H9 (cell line): ENCODE results near the gene DENND1A. TPM values are rescaled to one million over a fixed set of nuclear protein-coding genes. Genes with fewer than 3 reads are reported as not detected.
"Not testable (repeated sequence)": the region's sequence is repeated elsewhere in the genome, so short reads cannot be mapped to it uniquely, and the experiment has no call there.

Experiments
- DNase-seq: peaks from one replicate; pipeline ENCODE4 v3.0.0-alpha.2; 2017
- H2AFZ ChIP-seq: one replicate; pipeline ENCODE4 v1.6.1; 2013; ENCODE audit warnings: mild to moderate bottlenecking, low read length, control low read depth, moderate library complexity
- H2AK5ac ChIP-seq: 2 replicates; pipeline ENCODE4 v1.6.1; 2013; ENCODE audit warnings: low read length, control low read depth, mixed read lengths; ENCODE audit not compliant: insufficient read length
- H2BK120ac ChIP-seq: one replicate; pipeline ENCODE4 v1.6.1; 2013; ENCODE audit warnings: low read depth, mild to moderate bottlenecking, low read length, control low read depth, inconsistent platforms; ENCODE audit not compliant: poor library complexity, severe bottlenecking
- H2BK12ac ChIP-seq: 2 replicates; pipeline ENCODE4 v1.6.1; 2013; ENCODE audit warnings: low read length, control low read depth, mixed read lengths, low read depth; ENCODE audit not compliant: insufficient read length
- H2BK15ac ChIP-seq: 2 replicates; pipeline ENCODE4 v1.6.1; 2013; ENCODE audit warnings: low read depth, low read length, control low read depth
- H2BK20ac ChIP-seq: one replicate; pipeline ENCODE4 v1.6.1; 2013; ENCODE audit warnings: low read depth, mild to moderate bottlenecking, low read length, control low read depth, inconsistent platforms; ENCODE audit not compliant: poor library complexity, severe bottlenecking
- H2BK5ac ChIP-seq: 2 replicates; pipeline ENCODE4 v1.6.1; 2013; ENCODE audit warnings: low read length, control low read depth, mixed read lengths; ENCODE audit not compliant: insufficient read length
- H3K14ac ChIP-seq: 2 replicates; pipeline ENCODE4 v1.6.1; 2013; ENCODE audit warnings: low read length, control low read depth; ENCODE audit not compliant: insufficient read depth
- H3K18ac ChIP-seq: 2 replicates; pipeline ENCODE4 v1.6.1; 2013; ENCODE audit warnings: low read depth, mild to moderate bottlenecking, mixed read lengths, low read length, control low read depth; ENCODE audit not compliant: insufficient read length
- H3K23ac ChIP-seq: 2 replicates; pipeline ENCODE4 v1.6.1; 2013; ENCODE audit warnings: low read length, control low read depth, mixed read lengths, low read depth; ENCODE audit not compliant: insufficient read length
- H3K23me2 ChIP-seq: 2 replicates; pipeline ENCODE4 v1.6.1; 2013; ENCODE audit warnings: low read depth, mild to moderate bottlenecking, mixed read lengths, low read length, control low read depth; ENCODE audit not compliant: insufficient read length, poor library complexity, severe bottlenecking
- H3K27ac ChIP-seq: 2 replicates; pipeline ENCODE4 v1.5.1; 2013; ENCODE audit warnings: low read length, control low read depth, mixed read lengths, low read depth; ENCODE audit not compliant: insufficient read length
- H3K27me3 ChIP-seq: 2 replicates; pipeline ENCODE4 v1.6.1; 2013; ENCODE audit warnings: low read length, control low read depth, inconsistent platforms; ENCODE audit not compliant: insufficient read depth
- H3K4ac ChIP-seq: 2 replicates; pipeline ENCODE4 v1.6.1; 2013; ENCODE audit warnings: low read depth, mild to moderate bottlenecking, control low read depth, inconsistent platforms, low read length, moderate library complexity
- H3K4me1 ChIP-seq: 2 replicates; pipeline ENCODE4 v1.6.1; 2013; ENCODE audit warnings: low read length, control low read depth, inconsistent platforms; ENCODE audit not compliant: insufficient read depth
- H3K4me2 ChIP-seq: 2 replicates; pipeline ENCODE4 v1.6.1; 2013; ENCODE audit warnings: low read length, control low read depth, mixed read lengths; ENCODE audit not compliant: insufficient read length, insufficient read depth
- H3K56ac ChIP-seq: 2 replicates; pipeline ENCODE4 v1.6.1; 2013; ENCODE audit warnings: low read depth, mild to moderate bottlenecking, mixed read lengths, low read length, control low read depth; ENCODE audit not compliant: insufficient read length
- H3K79me1 ChIP-seq: 2 replicates; pipeline ENCODE4 v1.6.1; 2013; ENCODE audit warnings: low read depth, mild to moderate bottlenecking, moderate library complexity, low read length, control low read depth, inconsistent platforms; ENCODE audit not compliant: insufficient read depth, poor library complexity, severe bottlenecking
- H3K79me2 ChIP-seq: 2 replicates; pipeline ENCODE4 v1.6.1; 2013; ENCODE audit warnings: low read length, control low read depth, inconsistent platforms; ENCODE audit not compliant: insufficient read depth
- H3K9ac ChIP-seq: 2 replicates; pipeline ENCODE4 v1.6.1; 2013; ENCODE audit warnings: low read length, control low read depth, mixed read lengths; ENCODE audit not compliant: insufficient read length; ENCODE audit errors: extremely low read depth
- H3K9me3 ChIP-seq: one replicate; pipeline ENCODE4 v1.6.1; 2013; ENCODE audit warnings: low read depth, low read length, inconsistent platforms; ENCODE audit not compliant: control insufficient read depth
- H3T11ph ChIP-seq: one replicate; pipeline ENCODE4 v1.6.1; 2013; ENCODE audit warnings: mild to moderate bottlenecking, low read length, control low read depth, inconsistent platforms
- H4K20me1 ChIP-seq: one replicate; pipeline ENCODE4 v1.6.1; 2013; ENCODE audit not compliant: control insufficient read depth, insufficient read length, insufficient read depth
- H4K5ac ChIP-seq: 2 replicates; pipeline ENCODE4 v1.6.1; 2013; ENCODE audit warnings: low read depth, mild to moderate bottlenecking, mixed read lengths, low read length, control low read depth; ENCODE audit not compliant: insufficient read length
- H4K8ac ChIP-seq: replicated peaks from 2 replicates; pipeline ENCODE4 v1.6.1; 2013; ENCODE audit warnings: low read length, control low read depth, mixed read lengths, low read depth; ENCODE audit not compliant: insufficient read length
- H4K91ac ChIP-seq: 2 replicates; pipeline ENCODE4 v1.6.1; 2013; ENCODE audit warnings: low read depth, mild to moderate bottlenecking, moderate library complexity, mixed read lengths, low read length, control low read depth; ENCODE audit not compliant: insufficient read length
- H3K27ac Mint-ChIP-seq, 3 experiments: 2 replicates in 2 of 3; 3 replicates in 1 of 3; pipeline ENCODE4 v1.8.0; 2020 to 2021; ENCODE audit warnings: mixed read lengths in 3 of 3, mild to moderate bottlenecking in 1 of 3, moderate library complexity in 1 of 3
- H3K27me3 Mint-ChIP-seq: 2 replicates; pipeline ENCODE4 v1.8.0; 2021; ENCODE audit warnings: low read depth, mild to moderate bottlenecking, moderate library complexity, mixed read lengths
- H3K36me3 Mint-ChIP-seq, 3 experiments: 2 replicates in 2 of 3; 3 replicates in 1 of 3; pipeline ENCODE4 v1.8.0; 2020 to 2021; ENCODE audit warnings: low read depth in 3 of 3, mixed read lengths in 3 of 3; ENCODE audit not compliant: insufficient read depth in 1 of 3
- H3K4me1 Mint-ChIP-seq, 2 experiments: 2 replicates each; pipeline ENCODE4 v1.8.0; 2020; ENCODE audit warnings: mixed read lengths in 2 of 2
- H3K4me3 Mint-ChIP-seq, 2 experiments: 2 replicates in 1 of 2; 3 replicates in 1 of 2; pipeline ENCODE4 v1.8.0; 2020 to 2021; ENCODE audit warnings: mild to moderate bottlenecking in 2 of 2, mixed read lengths in 2 of 2, moderate library complexity in 1 of 2
- H3K9me3 Mint-ChIP-seq, 2 experiments: 2 replicates in 1 of 2; 3 replicates in 1 of 2; pipeline ENCODE4 v1.8.0; 2020; ENCODE audit warnings: mild to moderate bottlenecking in 2 of 2, mixed read lengths in 2 of 2, moderate library complexity in 1 of 2
- CTCF ChIP-seq: fragments of 200-600 bp; sonication (generic); conservative IDR thresholded peaks from 3 replicates; pipeline ENCODE4 v1.8.0; 2021; ENCODE audit warnings: antibody characterized with exemption, mild to moderate bottlenecking
- WGBS: extraction: QIAGEN DNeasy Blood & Tissue Kit; methylation state at CpG from one replicate; pipeline ENCODE4 v1.1.7; 2013; ENCODE audit warnings: missing lambda C conversion rate, low lambda C conversion rate, mixed read lengths; ENCODE audit not compliant: insufficient read length; ENCODE audit errors: extremely low coverage; 5-methylcytosine and 5-hydroxymethylcytosine counted together
- total RNA-seq: library from RNA; stranded (reverse); gene quantifications from 2 replicates; pipeline ENCODE4 v1.2.1, GENCODE V29; 2021

The DENND1A gene
- total RNA-seq, 1 experiment from 2014 or later = 20.4 TPM

- Histone ChIP-seq H2AK5ac (no peak overlapping the region), H4K8ac (no peak overlapping the region), H2BK5ac (no peak overlapping the region), H2AFZ (no peak overlapping the region), H3K9me3 (no peaks in the 10 kb centered on the region), H3T11ph (no peak overlapping the region), H3K56ac (no peak overlapping the region), H4K20me1 (no peaks in the 10 kb centered on the region), H3K79me1 (no peaks in the 10 kb centered on the region), H2BK120ac (no peak overlapping the region), H3K79me2 (no peaks in the 10 kb centered on the region), H3K23me2 (no peaks in the 10 kb centered on the region), H3K27me3 (no peaks in the 10 kb centered on the region), H2BK12ac (no peak overlapping the region), H3K4ac (no peak overlapping the region), H3K14ac (no peak overlapping the region; the same call in 1 of the 2 replicates), H3K27ac (no peak overlapping the region), H3K4me2 (no peak overlapping the region), H2BK15ac (no peak overlapping the region), H4K5ac (no peak overlapping the region), H3K4me1 (no peaks in the 10 kb centered on the region), H3K9ac (no peak overlapping the region), H2BK20ac (no peak overlapping the region), H3K18ac (no peak overlapping the region), H3K23ac (no peak overlapping the region), H4K91ac (no peak overlapping the region)
- peaks cover 8 to 23% (median 8%) of the 10 kb centered on the region in 3 experiments; a peak in 5 of 7 replicates for H3K36me3 Mint-ChIP-seq
- H3K27me3 Mint-ChIP-seq = no peaks in the 10 kb centered on the region; the same call in 1 of the 2 replicates
- no peak for TF ChIP-seq CTCF
- peaks cover 2 to 6% of the 10 kb centered on the region in 2 experiments; a peak in 2 of 4 replicates for H3K4me1 Mint-ChIP-seq
- H3K4me3 Mint-ChIP-seq = no peak overlapping the region
- WGBS = no CpG with 5 or more reads among the region's 2 CpGs
- DNase-seq = no peak
- H3K9me3 Mint-ChIP-seq = no peaks in the 10 kb centered on the region; a peak in 2 of 5 replicates
- H3K27ac Mint-ChIP-seq = no peak overlapping the region
These were observed 498.3 kb downstream of the DENND1A start for GRCh38 chr9:123431581-123431980.

DNA sequence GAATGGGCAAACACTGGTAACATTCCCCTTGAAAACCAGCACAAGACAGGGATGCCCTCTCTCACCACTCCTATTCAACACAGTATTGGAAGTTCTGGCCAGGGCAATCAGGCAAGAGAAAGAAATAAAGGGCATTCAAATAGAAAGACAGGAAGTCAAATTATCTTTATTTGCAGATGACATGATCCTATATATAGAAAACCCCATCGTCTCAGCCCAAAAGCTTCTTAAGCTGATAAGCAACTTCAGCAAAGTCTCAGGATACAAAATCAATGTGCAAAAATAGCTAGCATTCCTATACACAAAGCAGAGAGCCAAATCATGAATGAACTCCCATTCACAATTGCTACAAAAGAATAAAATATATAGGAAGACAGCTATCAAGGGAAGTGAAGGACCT is 501.5 kb downstream of the DENND1A start:
- H2BK15ac ChIP-seq, H4K5ac ChIP-seq, H3K56ac ChIP-seq, H3K4me1 ChIP-seq, H3K23me2 ChIP-seq, H2BK20ac ChIP-seq, H3K27me3 ChIP-seq, H3T11ph ChIP-seq, H3K18ac ChIP-seq, H3K4me2 ChIP-seq, H3K23ac ChIP-seq, H3K27me3 Mint-ChIP-seq, H2AK5ac ChIP-seq, H2BK120ac ChIP-seq, H3K9me3 ChIP-seq, H4K8ac ChIP-seq, H3K9me3 Mint-ChIP-seq, H2BK12ac ChIP-seq, H2BK5ac ChIP-seq, H3K79me2 ChIP-seq, H3K9ac ChIP-seq, H3K79me1 ChIP-seq, H3K4ac ChIP-seq, DNase-seq, H4K20me1 ChIP-seq, H4K91ac ChIP-seq, H3K14ac ChIP-seq, H3K27ac ChIP-seq, H2AFZ ChIP-seq, H3K4me3 Mint-ChIP-seq: not testable (repeated sequence)
- Mint-ChIP-seq H3K4me1 (peaks cover 5 to 13% of the 10 kb centered on the region in 2 experiments), H3K27ac (peak overlapping the region in 1 of 3 experiments; percentile 54; a peak in 1 of 7 replicates), H3K36me3 (peaks cover 8 to 20% (median 8%) of the 10 kb centered on the region in 3 experiments; a peak in 5 of 7 replicates)
- WGBS = no CpG with 5 or more reads among the region's 1 CpG
